Spleen (tissue), 7 donors: ENCODE results near the gene GRK5.

Experiments
- CTCF ChIP-seq, 11 experiments: fragments of 200-600 bp in 7 of 11; fragments of 450-650 bp in 4 of 11; sonication (generic) in 4 of 11; IDR thresholded peaks in 8 of 11; conservative IDR thresholded peaks in 3 of 11; 1 replicate in 7 of 11; 2 replicates in 4 of 11; pipeline versions ENCODE4 v1.4.0 to v1.8.0; 2016 to 2021; ENCODE audit warnings: antibody characterized with exemption in 11 of 11, inconsistent platforms in 4 of 11, mild to moderate bottlenecking in 1 of 11
- POLR2A ChIP-seq, 3 donors: fragments of 450-650 bp; IDR thresholded peaks; one replicate each; pipeline ENCODE4 v1.5.1; 2017; ENCODE audit warnings: antibody characterized with exemption in 3 of 3, mild to moderate bottlenecking in 1 of 3
- POLR2AphosphoS5 ChIP-seq, 3 donors: sonication (generic); formaldehyde crosslinking; IDR thresholded peaks; one replicate each; pipeline ENCODE4 v1.5.1; 2017; ENCODE audit warnings: antibody characterized with exemption in 3 of 3
- donor health status: DM: no; HTN: no; CAD: no; lungs with moderate emphysema.
- donor health status: DM: no; HTN: no; CAD: no.
- donor health status: DM: no; HTN: no; CAD: no.

- TF ChIP-seq POLR2AphosphoS5 (IDR thresholded peaks at IDR 0.05) = no peak
- no peak for TF ChIP-seq POLR2A (IDR thresholded peaks at IDR 0.05)
- no peak for TF ChIP-seq CTCF (IDR thresholded peaks at IDR 0.05 in 8 of 11, conservative IDR thresholded peaks at IDR 0.05 in 3 of 11)
These were observed 10.7 kb downstream of the GRK5 start for GRCh38 chr10:119217991-119218490.
